ENCODE results near the gene NXF1. TPM values are rescaled to one million over a fixed set of nuclear protein-coding genes. Genes with fewer than 3 reads are reported as not detected.

NXF1 gene
- total and polyA plus RNA-seq, 10 of the 15 experiments (the other 5 are each of a cell fraction or from before 2014, with no cell fraction given): 20.7 to 84.9 (median 40.6) TPM

- POLR2A ChIA-PET: interaction anchor here (0.9 to 4.0 kb wide), 2 partner anchors 8 to 16 kb away, joined by 7 to 66 read pairs; no protein-coding TSS in a partner anchor
- no peak for ATAC-seq
- SMC1A ChIA-PET (ENCODE audit: uncharacterized antibody, unreplicated experiment): interaction anchor here (0.9 kb wide), 1 partner anchor 9 kb away, joined by 4 read pairs; no protein-coding TSS in a partner anchor
- no peaks in the 10 kb centered on the region for H4K20me1 ChIP-seq (ENCODE audit: control insufficient read depth, insufficient read depth)
- no peaks in the 10 kb centered on the region for H3K79me2 ChIP-seq (ENCODE audit: control insufficient read depth, insufficient read depth, low read length)
- H3K9me3 ChIP-seq (replicated peaks; ENCODE audit: control insufficient read depth, insufficient read depth, low read length): no peaks in the 10 kb centered on the region
- 4% methylated on average over 3 of the region's 3 CpGs for WGBS (ENCODE audit: insufficient coverage, insufficient replicate concordance, low lambda C conversion rate, missing lambda C conversion rate)
- no peak overlapping the region for H3K9ac ChIP-seq (ENCODE audit: control insufficient read depth, insufficient read depth, low read length)
- CTCF ChIA-PET: no interaction called here
- TF ChIP-seq ZNF207 (IDR thresholded peaks at IDR 0.05; ENCODE audit: borderline replicate concordance) (no peak), BHLHE40 (IDR thresholded peaks at IDR 0.05; ENCODE audit: borderline replicate concordance in 1 of 2, low read depth in 2 of 2, low read length in 1 of 2) (no peak), PKNOX1 (IDR thresholded peaks at IDR 0.05) (no peak), ZNF217 (IDR thresholded peaks at IDR 0.05) (no peak), SKIL (IDR thresholded peaks at IDR 0.05; ENCODE audit: low read depth, poor library complexity, severe bottlenecking) (no peak), BCL11A (IDR thresholded peaks at IDR 0.05; ENCODE audit: low read depth, low read length) (no peak), KAT2A (conservative IDR thresholded peaks at IDR 0.05; ENCODE audit: control insufficient read depth, low read depth, low read length) (no peak), RB1 (IDR thresholded peaks at IDR 0.05; ENCODE audit: borderline replicate concordance) (no peak)
- H2AFZ ChIP-seq (ENCODE audit: control insufficient read depth, low read depth, low read length): no peak overlapping the region
- intact Hi-C loops (cut with micrococcal nuclease; ENCODE audit: unreplicated experiment) (no loop called here), in situ Hi-C loops (cut with MboI) (no loop called here)
- BruUV-seq (replicated peaks): no TSS peak
- H3K27ac ChIP-seq (ENCODE audit: control insufficient read depth, insufficient read depth): no peak overlapping the region
- DNase-seq (ENCODE audit: low read depth, low spot score): no peak
- no peaks in the 10 kb centered on the region for H3K27me3 ChIP-seq (replicated peaks in 1 of 2; ENCODE audit: control insufficient read depth in 2 of 2, insufficient read depth in 2 of 2, low read length in 1 of 2)
- H3K4me2 ChIP-seq (ENCODE audit: control insufficient read depth, insufficient read depth): no peak overlapping the region
- no peak overlapping the region for H3K4me3 ChIP-seq
- no peak for FAIRE-seq
- H3K36me3 ChIP-seq (ENCODE audit: control insufficient read depth in 2 of 2, insufficient read depth in 2 of 2, low read length in 1 of 2): no peaks in the 10 kb centered on the region
- RAD21 ChIA-PET (ENCODE audit: unreplicated experiment): no interaction called here
- H3K4me1 ChIP-seq (ENCODE audit: control insufficient read depth, insufficient read depth, low read length): peaks cover 9% of the 10 kb centered on the region
Observed at GRCh38 chr11:62846177-62846576, 40.9 kb upstream of the NXF1 start.
